Measurements from ENCODE around the gene HS3ST6.
"Not testable (repeated sequence)": the region's sequence is repeated elsewhere in the genome, so short reads cannot be mapped to it uniquely, and the experiment has no call there.

The HS3ST6 gene

GRCh38 chr16:1918351-1919326 is at the start of gene HS3ST6:
TSS of gene HS3ST6 (minus strand) at chr16:1918415. CDS start at chr16:1918323, 92 bp downstream.
- intact Hi-C loops (cut with DNase I), result no loop called here
- DNase-seq, result no peak

GRCh38 chr16:1966460-1966859 is 48.2 kb upstream of the HS3ST6 start, which contains the start of gene RNF151:
TSS of gene RNF151 (plus strand) at chr16:1966856. CDS start at chr16:1966882, 26 bp downstream.
- intact Hi-C loops (cut with DNase I), result no loop called here
- DNase-seq, result no peak

- intact Hi-C loops (cut with DNase I), result no loop called here
- no peak for DNase-seq
Measured at GRCh38 chr16:1965396-1966001, 47.3 kb upstream of the HS3ST6 start.

- intact Hi-C loops (cut with DNase I), result no loop called here
- peak; percentile 96 to 100 (median 99) for DNase-seq
Measured at GRCh38 chr16:1964506-1965395, 46.5 kb upstream of the HS3ST6 start, which contains the start of gene RPS2. TSS of gene RPS2 (minus strand) at chr16:1964826. CDS start at chr16:1964625, 201 bp downstream.

- DNase-seq, result peak in 3 of 42 donors; percentile 19 to 43 (median 30)
- intact Hi-C loops (cut with DNase I), result no loop called here
Measured at GRCh38 chr16:1963806-1964505, 45.7 kb upstream of the HS3ST6 start.

GRCh38 chr16:1962161-1963153 is 44.2 kb upstream of the HS3ST6 start:
- intact Hi-C loops (cut with DNase I); DNase-seq: not testable (repeated sequence)

- DNase-seq, result no peak
- intact Hi-C loops (cut with DNase I), result no loop called here
Measured at GRCh38 chr16:1961651-1962067, 43.4 kb upstream of the HS3ST6 start.

GRCh38 chr16:1960665-1961630 is 42.7 kb upstream of the HS3ST6 start:
- no peak for DNase-seq
- intact Hi-C loops (cut with DNase I), result no loop called here

- DNase-seq, result peak; percentile 78 to 98 (median 94)
- intact Hi-C loops (cut with DNase I), result no loop called here
Measured at GRCh38 chr16:1959269-1960039, 41.2 kb upstream of the HS3ST6 start, which contains the start of gene NDUFB10. TSS of gene NDUFB10 (plus strand) at chr16:1959538. CDS start at chr16:1959625, 87 bp downstream.

GRCh38 chr16:1958715-1959268 is 40.6 kb upstream of the HS3ST6 start:
- no peak for DNase-seq
- intact Hi-C loops (cut with DNase I), result no loop called here

GRCh38 chr16:1958143-1958491 is 39.9 kb upstream of the HS3ST6 start:
- not testable (repeated sequence) for DNase-seq

GRCh38 chr16:1957434-1958142 is 39.4 kb upstream of the HS3ST6 start:
- DNase-seq; intact Hi-C loops (cut with DNase I): not testable (repeated sequence)

More at GRCh38 chr16:1958143-1958491, 39.9 kb upstream of the HS3ST6 start:
- intact Hi-C loops (cut with DNase I), result not testable (repeated sequence)

- DNase-seq, result no peak
- intact Hi-C loops (cut with DNase I), result no loop called here
Measured at GRCh38 chr16:1953734-1954133, 35.5 kb upstream of the HS3ST6 start.

- intact Hi-C loops (cut with DNase I), result no loop called here
- DNase-seq, result no peak
Measured at GRCh38 chr16:1950559-1950958, 32.3 kb upstream of the HS3ST6 start.
